ENCODE measurements around the gene FAM111A. TPM values are rescaled to one million over a fixed set of nuclear protein-coding genes. Genes with fewer than 3 reads are reported as not detected.

The FAM111A gene
- total and polyA plus RNA-seq, 9 of the 15 experiments (the other 6 are each of a cell fraction or from before 2014, with no cell fraction given): 14.8 to 30.6 (median 20.1) TPM

DNA sequence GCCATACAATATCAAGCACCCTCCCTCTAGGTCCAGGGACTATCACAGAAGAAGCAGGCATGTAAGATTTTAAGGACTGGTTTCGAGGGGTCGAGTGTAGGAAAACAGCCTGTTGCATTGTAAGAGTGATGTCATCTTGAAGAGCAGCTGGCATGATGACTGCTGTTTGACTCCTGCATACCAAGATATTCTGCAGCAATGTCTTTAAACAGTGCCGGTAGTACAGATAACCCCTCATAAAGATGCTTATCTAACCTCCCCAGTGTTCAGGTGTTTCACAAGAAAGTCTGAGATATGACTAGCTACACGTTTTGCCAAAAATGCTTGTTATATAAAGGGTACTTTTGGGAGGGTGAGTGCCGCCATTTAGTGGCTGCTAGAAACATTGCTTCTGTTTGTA lies 12.0 kb downstream of the FAM111A start:
- intact Hi-C loops (cut with micrococcal nuclease): loop anchor here (5.0 kb wide), 1 partner anchor 502 kb away; no protein-coding TSS in a partner anchor

More for the DNA sequence above, 12.0 kb downstream of the FAM111A start:
- Histone ChIP-seq H3K9me1 (ENCODE audit: control insufficient read depth, insufficient read depth, low read length) (no peaks in the 10 kb centered on the region), H3K4me2 (ENCODE audit: insufficient read depth, low read length) (no peak overlapping the region), H3K9me3 (replicated peaks; ENCODE audit: control insufficient read depth, insufficient read depth, low read depth, low read length) (no peaks in the 10 kb centered on the region), H2AFZ (ENCODE audit: low read depth, low read length) (no peak overlapping the region), H4K20me1 (replicated peaks; ENCODE audit: control insufficient read depth, insufficient read depth, low read length) (no peaks in the 10 kb centered on the region), H3K4me1 (replicated peaks in 1 of 2; ENCODE audit: control insufficient read depth in 2 of 2, insufficient read depth in 2 of 2, low read length in 2 of 2) (no peaks in the 10 kb centered on the region), H3K4me3 (no peak overlapping the region), H3K79me2 (ENCODE audit: control insufficient read depth, insufficient read depth, low read length) (no peaks in the 10 kb centered on the region), H3K36me3 (ENCODE audit: control insufficient read depth, insufficient read depth, low read length) (peaks cover 10% of the 10 kb centered on the region; the same call in 1 of the 3 replicates), H3K27ac (ENCODE audit: extremely low read depth, low read depth, low read length) (no peak overlapping the region), H3K9ac (ENCODE audit: insufficient read depth in 1 of 2, low read depth in 2 of 2, low read length in 2 of 2) (no peak overlapping the region), H3K27me3 (ENCODE audit: control insufficient read depth in 2 of 2, insufficient read depth in 2 of 2, low read length in 2 of 2) (no peaks in the 10 kb centered on the region)
- no peak for FAIRE-seq
- POLR2A ChIA-PET: no interaction called here
- CTCF ChIA-PET (ENCODE audit: low intra/inter-chr PET ratio): no interaction called here
- ATAC-seq: peak; percentile 37; the same call in 2 of the 3 replicates
- no TSS peak for BruUV-seq (replicated peaks)
- TF ChIP-seq TAL1 (IDR thresholded peaks at IDR 0.05) (peak; percentile 74), TEAD4 (IDR thresholded peaks at IDR 0.05; ENCODE audit: low read length) (peak; percentile 85), TEAD4 (CRISPR knock-in tag; IDR thresholded peaks at IDR 0.05; ENCODE audit: borderline replicate concordance) (no peak), TCF3 (CRISPR knock-in tag; IDR thresholded peaks at IDR 0.05) (peak; percentile 49), ATF3 (IDR thresholded peaks at IDR 0.05) (peak; percentile 68), ATF3 (CRISPR knock-in tag; conservative IDR thresholded peaks at IDR 0.05) (no peak), CBFA2T3 (IDR thresholded peaks at IDR 0.05) (peak; percentile 81), ATF7 (IDR thresholded peaks at IDR 0.05) (peak; percentile 55), ZNF785 (CRISPR knock-in tag; IDR thresholded peaks at IDR 0.05) (no peak), DPF2 (IDR thresholded peaks at IDR 0.05) (peak; percentile 35; the same call in 1 of the 2 replicates), PML (IDR thresholded peaks at IDR 0.05; ENCODE audit: low read length) (peak; percentile 33; the same call in 1 of the 2 replicates), FOXO4 (CRISPR knock-in tag; IDR thresholded peaks at IDR 0.05) (no peak), ZNF507 (tag; conservative IDR thresholded peaks at IDR 0.05) (no peak), MTA2 (IDR thresholded peaks at IDR 0.05; ENCODE audit: low read depth) (0 out of 2 replicates have a peak, but pooled peaks have one; percentile 8), JUND (IDR thresholded peaks at IDR 0.05; ENCODE audit: borderline replicate concordance, low read depth, low read length) (0 out of 2 replicates have a peak, but pooled peaks have one; percentile 6), JUND (tag; IDR thresholded peaks at IDR 0.05; ENCODE audit: borderline replicate concordance, low read depth, low read length) (no peak), CBFA2T2 (conservative IDR thresholded peaks at IDR 0.05) (peak; percentile 68), ARID1B (IDR thresholded peaks at IDR 0.05) (peak; percentile 61), TRIM24 (IDR thresholded peaks at IDR 0.05) (peak in 1 of 2 experiments; percentile 28; a peak in 1 of 4 replicates), SLC30A9 (CRISPR knock-in tag; IDR thresholded peaks at IDR 0.05) (no peak)
- TF ChIP-seq, protein P1, sequence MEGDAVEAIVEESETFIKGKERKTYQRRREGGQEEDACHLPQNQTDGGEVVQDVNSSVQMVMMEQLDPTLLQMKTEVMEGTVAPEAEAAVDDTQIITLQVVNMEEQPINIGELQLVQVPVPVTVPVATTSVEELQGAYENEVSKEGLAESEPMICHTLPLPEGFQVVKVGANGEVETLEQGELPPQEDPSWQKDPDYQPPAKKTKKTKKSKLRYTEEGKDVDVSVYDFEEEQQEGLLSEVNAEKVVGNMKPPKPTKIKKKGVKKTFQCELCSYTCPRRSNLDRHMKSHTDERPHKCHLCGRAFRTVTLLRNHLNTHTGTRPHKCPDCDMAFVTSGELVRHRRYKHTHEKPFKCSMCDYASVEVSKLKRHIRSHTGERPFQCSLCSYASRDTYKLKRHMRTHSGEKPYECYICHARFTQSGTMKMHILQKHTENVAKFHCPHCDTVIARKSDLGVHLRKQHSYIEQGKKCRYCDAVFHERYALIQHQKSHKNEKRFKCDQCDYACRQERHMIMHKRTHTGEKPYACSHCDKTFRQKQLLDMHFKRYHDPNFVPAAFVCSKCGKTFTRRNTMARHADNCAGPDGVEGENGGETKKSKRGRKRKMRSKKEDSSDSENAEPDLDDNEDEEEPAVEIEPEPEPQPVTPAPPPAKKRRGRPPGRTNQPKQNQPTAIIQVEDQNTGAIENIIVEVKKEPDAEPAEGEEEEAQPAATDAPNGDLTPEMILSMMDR (IDR thresholded peaks at IDR 0.05 in 2 of 3, conservative IDR thresholded peaks at IDR 0.05 in 1 of 3; ENCODE audit: insufficient read depth in 2 of 3, low read depth in 1 of 3, low read length in 3 of 3): 0 out of 6 replicates have a peak, but pooled peaks of 1 of the 3 experiments have one; percentile 13
- in situ Hi-C loops (cut with MboI): loop anchor here (5.0 kb wide), 1 partner anchor 102 kb away; no protein-coding TSS in a partner anchor
- 7% methylated on average over 5 of the region's 5 CpGs for WGBS (ENCODE audit: insufficient coverage, low coverage, missing lambda C conversion rate)
- DNase-seq (ENCODE audit: extremely low read depth in 1 of 4, low spot score in 3 of 4): peak in 1 of 4 experiments; percentile 14
